ENCODE data around the gene SF3B2.

DNA sequence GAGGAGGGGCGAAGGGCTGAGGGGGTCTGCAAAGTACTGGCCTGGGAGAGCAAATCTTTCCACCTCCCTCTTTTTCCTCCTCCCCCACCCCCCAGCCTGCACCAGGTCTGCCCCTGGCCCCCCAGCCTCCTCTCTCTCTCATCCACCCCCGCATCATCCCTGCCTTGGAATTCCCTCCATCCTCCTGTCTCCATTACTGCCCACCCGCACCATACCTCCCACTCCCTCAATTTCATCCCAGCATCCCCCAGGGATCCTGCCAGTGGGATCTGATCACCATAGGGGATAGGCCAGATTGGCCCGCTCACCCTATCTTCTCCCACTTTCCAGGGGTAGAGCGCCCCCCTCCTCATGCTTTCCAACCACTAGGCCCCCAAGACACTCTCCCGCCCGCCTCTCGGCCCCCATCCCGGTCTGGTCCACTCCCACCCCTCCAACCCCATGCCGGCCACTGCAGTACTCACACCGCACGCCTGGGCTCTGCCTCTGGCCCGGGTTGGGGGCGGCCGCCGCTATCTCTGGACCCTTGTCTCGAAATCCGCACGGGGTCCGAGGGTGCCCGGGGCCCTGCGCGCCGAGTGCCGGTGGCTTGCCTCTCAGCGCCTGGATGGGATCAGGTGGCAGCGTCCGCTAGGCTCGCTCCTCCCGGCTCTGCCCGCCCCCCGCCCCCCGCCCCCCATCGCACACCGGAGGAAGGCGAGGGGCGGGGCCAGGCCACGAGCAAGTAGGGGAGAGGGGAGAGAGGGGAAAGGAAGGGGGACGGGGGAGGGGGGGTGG lies 3.4 kb upstream of the SF3B2 start, which contains the start of gene GAL3ST3:
- TF ChIP-seq, protein P1, sequence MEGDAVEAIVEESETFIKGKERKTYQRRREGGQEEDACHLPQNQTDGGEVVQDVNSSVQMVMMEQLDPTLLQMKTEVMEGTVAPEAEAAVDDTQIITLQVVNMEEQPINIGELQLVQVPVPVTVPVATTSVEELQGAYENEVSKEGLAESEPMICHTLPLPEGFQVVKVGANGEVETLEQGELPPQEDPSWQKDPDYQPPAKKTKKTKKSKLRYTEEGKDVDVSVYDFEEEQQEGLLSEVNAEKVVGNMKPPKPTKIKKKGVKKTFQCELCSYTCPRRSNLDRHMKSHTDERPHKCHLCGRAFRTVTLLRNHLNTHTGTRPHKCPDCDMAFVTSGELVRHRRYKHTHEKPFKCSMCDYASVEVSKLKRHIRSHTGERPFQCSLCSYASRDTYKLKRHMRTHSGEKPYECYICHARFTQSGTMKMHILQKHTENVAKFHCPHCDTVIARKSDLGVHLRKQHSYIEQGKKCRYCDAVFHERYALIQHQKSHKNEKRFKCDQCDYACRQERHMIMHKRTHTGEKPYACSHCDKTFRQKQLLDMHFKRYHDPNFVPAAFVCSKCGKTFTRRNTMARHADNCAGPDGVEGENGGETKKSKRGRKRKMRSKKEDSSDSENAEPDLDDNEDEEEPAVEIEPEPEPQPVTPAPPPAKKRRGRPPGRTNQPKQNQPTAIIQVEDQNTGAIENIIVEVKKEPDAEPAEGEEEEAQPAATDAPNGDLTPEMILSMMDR (conservative IDR thresholded peaks at IDR 0.05): no peak
- TF ChIP-seq ZFX (IDR thresholded peaks at IDR 0.05): no peak

All from C4-2B (cell line).